ENCODE data around the gene NUP160.

- TF ChIP-seq EP300 (IDR thresholded peaks at IDR 0.05) (no peak), HDAC2 (IDR thresholded peaks at IDR 0.05) (no peak), CTCF (IDR thresholded peaks at IDR 0.05) (no peak), REST (IDR thresholded peaks at IDR 0.05) (no peak), POLR2A (IDR thresholded peaks at IDR 0.05; ENCODE audit: low read length) (no peak), USF2 (IDR thresholded peaks at IDR 0.05) (no peak), JUN (IDR thresholded peaks at IDR 0.05) (no peak), ESRRA (IDR thresholded peaks at IDR 0.05; ENCODE audit: borderline replicate concordance, low read length) (no peak), CHD2 (IDR thresholded peaks at IDR 0.05; ENCODE audit: low read length, partially characterized antibody) (no peak), RFX5 (IDR thresholded peaks at IDR 0.05) (no peak), SMC3 (IDR thresholded peaks at IDR 0.05) (no peak)
These were observed 31.4 kb upstream of the NUP160 start for GRCh38 chr11:47879259-47880158.

Measured in A549 (cell line).